A549 treated with RU486 at 1 μM for 4 hours (cell line): ENCODE results near the gene PRSS21. TPM values are rescaled to one million over a fixed set of nuclear protein-coding genes. Genes with fewer than 3 reads are reported as not detected.

ENCODE experiments used
- total RNA-seq: library from RNA; stranded (reverse); fragments of 200-300 nt; extraction: Qiagen RNA extraction; gene quantifications from 5 replicates; pipeline ENCODE4 v1.2.3, GENCODE V29; 2022; ENCODE audit warnings: low read depth

PRSS21 gene, protein sequence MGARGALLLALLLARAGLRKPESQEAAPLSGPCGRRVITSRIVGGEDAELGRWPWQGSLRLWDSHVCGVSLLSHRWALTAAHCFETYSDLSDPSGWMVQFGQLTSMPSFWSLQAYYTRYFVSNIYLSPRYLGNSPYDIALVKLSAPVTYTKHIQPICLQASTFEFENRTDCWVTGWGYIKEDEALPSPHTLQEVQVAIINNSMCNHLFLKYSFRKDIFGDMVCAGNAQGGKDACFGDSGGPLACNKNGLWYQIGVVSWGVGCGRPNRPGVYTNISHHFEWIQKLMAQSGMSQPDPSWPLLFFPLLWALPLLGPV
- total RNA-seq, result 0.21 to 0.30 TPM in 2 of 5 replicates, not detected in the others

DNA sequence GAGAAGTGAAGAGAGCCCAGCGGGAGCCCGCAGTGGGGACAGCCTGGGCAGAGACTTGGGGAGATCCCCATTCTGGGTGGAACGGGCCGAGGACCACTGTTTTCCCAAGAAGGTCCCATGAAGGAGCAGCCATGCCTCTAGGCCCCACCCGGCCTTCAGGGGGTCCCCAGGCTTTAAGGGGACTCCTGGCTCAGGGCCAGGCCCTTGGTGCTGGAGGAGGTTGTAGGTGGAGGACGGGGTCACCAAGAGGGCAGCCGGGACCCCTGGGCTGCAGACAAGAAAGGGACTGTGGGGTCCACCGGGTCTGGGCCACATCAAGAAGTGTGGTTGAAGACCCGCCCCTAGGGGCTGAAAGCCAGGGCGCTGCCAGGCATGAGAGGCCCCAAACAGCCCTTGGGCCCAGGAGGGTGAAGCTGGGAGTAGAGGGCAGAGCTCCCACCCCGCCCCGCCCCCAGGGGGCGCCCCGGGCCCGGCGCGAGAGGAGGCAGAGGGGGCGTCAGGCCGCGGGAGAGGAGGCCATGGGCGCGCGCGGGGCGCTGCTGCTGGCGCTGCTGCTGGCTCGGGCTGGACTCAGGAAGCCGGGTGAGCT lies at the start of gene PRSS21:
TSS of gene PRSS21 (plus strand) at position 487 of the 589 bp plus-strand sequence. CDS start at position 519, 32 bp downstream.

DNA sequence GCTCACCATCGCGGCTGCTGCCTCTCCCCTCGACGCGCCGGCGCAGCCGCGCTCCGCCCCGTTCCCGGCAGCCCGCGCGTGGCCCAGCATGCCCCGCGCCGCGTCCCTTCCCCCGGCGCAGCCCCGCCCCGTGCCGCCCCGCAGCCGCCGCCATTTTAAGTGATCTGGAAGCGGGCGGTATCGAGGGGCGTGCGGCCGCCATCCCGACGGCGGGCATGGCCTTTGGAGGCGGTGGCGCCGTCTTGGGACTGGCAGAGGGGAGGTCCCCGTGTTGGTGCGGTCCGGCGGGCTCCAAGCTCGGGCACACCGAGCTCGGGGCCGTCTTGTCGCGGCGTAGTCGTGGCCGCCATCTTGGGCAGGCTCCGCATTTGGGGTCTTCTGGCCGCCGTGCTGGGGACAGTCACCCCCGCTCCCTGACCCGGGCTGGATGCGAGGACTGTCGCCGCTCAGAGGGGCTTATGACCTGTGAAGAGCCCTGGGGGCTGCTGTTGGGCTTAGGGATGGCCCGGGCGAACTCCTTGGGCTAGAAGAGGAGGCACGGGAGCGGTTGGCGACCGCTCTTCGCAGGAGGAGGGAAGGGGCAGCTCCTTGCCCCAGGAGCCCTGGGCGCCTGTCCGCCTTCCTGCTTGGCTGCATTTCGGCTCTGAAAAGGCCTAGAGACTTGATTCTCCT lies 39.7 kb upstream of the PRSS21 start, which contains the start of gene ELOB:
TSS of gene ELOB (minus strand) at position 50 of the 672 bp plus-strand sequence. CDS start at position 9, 41 bp downstream.

DNA sequence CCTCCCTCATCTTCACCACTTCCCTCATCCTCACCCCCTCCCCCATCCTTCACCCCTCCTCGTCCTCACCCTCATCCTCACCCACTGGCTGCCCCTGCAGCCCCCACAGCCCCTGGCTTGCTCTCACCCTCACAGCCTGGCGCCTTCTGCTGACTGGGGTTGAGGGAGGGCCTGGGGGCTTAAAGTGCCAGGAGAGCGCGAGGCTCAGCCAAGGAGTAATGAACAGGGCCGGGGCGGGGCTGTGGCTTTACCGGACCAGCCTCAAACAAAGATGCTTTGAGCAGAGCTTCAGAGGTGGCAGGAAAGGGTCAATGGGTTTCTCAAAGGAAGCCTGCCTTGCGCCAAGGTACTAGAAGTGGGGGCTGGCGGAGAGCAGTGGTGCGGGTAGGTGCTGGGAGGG lies 29.6 kb upstream of the PRSS21 start, which contains the start of gene PRSS33:
TSS of gene PRSS33 (minus strand) at position 155 of the 400 bp plus-strand sequence. CDS start 1,013 bp downstream, outside the sequence.

DNA sequence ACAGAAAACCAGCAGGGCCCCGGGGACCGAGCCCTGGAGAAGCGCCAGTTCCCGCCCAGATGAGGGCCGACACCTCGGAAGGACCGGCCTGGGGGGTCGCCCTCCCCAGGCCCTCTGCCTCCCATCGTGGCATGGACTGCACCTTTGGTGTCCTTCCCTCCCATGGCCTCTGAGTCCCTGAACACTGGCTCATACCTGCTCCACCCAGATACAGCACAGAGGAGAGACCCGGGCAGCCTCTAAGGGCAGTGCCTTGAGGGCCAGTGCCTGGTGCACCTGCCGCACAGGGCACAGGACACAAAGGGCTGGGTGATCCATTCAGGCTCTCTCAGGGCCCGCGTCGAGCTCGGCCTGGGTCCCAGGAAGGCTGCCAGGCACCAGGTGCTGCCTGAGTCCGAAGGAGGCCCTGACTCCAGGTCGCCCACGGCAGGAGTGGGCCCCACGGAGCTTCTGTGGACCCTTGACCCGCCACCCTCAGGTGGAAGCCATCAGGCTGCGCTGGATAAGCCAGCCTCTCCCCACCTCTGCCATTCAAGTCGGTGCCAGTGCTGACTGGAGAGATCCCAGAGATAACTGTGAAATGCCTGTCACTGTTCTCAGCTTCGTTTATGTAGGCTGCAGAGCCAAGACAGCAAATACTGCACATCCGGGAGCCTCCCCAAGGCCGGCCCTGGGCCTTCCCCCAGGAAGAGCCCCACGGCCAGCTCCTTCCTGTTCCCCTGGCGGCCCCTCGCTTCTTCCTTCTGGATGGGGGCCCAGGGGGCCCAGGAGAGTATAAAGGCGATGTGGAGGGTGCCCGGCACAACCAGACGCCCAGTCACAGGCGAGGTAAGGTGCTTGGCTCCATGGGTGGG lies 12.7 kb downstream of the PRSS21 start, which contains the start of gene ZG16B:
TSS of gene ZG16B (plus strand) at position 803 of the 854 bp plus-strand sequence. CDS start 139 bp downstream, outside the sequence.

DNA sequence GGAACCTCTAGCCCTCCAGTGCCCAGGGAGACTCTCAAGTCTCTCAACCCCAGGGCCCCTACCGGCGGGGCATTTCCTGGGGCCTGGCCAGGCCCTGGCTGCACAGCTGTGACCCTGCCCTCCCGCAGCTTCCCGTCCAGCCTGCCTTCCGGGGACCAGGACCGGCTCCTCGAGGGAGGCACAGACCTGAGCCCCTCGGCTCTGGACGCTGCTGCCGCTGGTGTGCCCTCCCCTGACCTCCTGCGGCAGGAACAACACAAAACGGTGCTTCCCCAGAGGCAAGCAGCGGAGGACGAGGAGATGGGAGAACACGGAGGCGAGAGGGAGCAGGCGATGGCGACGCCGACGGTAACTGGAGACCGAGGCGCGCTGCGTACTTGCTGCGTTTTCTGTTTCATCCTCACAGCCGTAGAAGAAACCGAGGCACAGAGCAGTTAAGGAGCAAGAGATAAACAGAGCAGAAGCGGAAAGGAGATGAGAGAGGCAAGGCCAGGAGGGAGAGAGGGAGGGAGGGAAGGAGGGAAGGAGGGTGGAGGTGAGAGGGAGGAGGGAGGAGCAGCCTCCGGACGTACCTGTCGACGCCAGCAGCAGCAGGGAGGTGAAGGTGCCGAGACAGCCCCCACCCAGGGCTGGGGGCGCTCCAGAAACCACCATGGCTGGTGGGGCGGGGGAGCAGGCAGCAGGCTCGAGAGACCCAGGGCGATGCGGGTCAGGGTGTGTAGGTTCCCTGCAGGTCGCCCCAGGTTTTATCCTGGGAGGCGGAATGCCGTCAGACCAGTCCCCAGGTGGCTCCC lies 40.6 kb downstream of the PRSS21 start, which contains the start of gene PRSS22:
TSS of gene PRSS22 (minus strand) at position 720 of the 794 bp plus-strand sequence. CDS start at position 654, 66 bp downstream.

Other genes starting within 250 kb of the PRSS21 start
- 35.2 to 46.3 TPM (median 45.8 TPM) in 5 replicates for gene KCTD5, start 134.7 kb upstream of the PRSS21 start, total RNA-seq
- 0.77 to 1.8 TPM (median 1.5 TPM) in 5 replicates for gene PRSS27, start 97.0 kb upstream of the PRSS21 start, total RNA-seq
- 279 to 431 TPM (median 392 TPM) in 5 replicates for gene SRRM2, start 64.6 kb upstream of the PRSS21 start, total RNA-seq
- 436 to 538 TPM (median 483 TPM) in 5 replicates for gene ELOB, start 40.0 kb upstream of the PRSS21 start, total RNA-seq
- gene PRSS33, start 29.7 kb upstream of the PRSS21 start, total RNA-seq, result 0.09 TPM in 1 of 5 replicates, not detected in the others
- gene PRSS41, start 18.8 kb upstream of the PRSS21 start, total RNA-seq, result not detected in 5 replicates
- gene ZG16B, start 13.1 kb downstream of the PRSS21 start, total RNA-seq, result 0.73 to 1.3 TPM (median 0.93 TPM) in 5 replicates
- gene PRSS22, start 40.9 kb downstream of the PRSS21 start, total RNA-seq, result 1.6 to 3.1 TPM (median 2.2 TPM) in 5 replicates
- gene FLYWCH2, start 66.0 kb downstream of the PRSS21 start, total RNA-seq, result 45.9 to 60.3 TPM (median 51.6 TPM) in 5 replicates
- 19.5 to 28.3 TPM (median 27.5 TPM) in 5 replicates for gene FLYWCH1, start 94.7 kb downstream of the PRSS21 start, total RNA-seq
- gene KREMEN2, start 147.0 kb downstream of the PRSS21 start, total RNA-seq, result 1.3 to 2.4 TPM (median 2.3 TPM) in 5 replicates
- 28.8 to 45.8 TPM (median 37.2 TPM) in 5 replicates for gene PAQR4, start 152.1 kb downstream of the PRSS21 start, total RNA-seq
- 57.5 to 96.6 TPM (median 92.5 TPM) in 5 replicates for gene PKMYT1, start 163.2 kb downstream of the PRSS21 start, total RNA-seq
- 0.30 to 0.55 TPM (median 0.50 TPM) in 5 replicates for gene CLDN9, start 195.7 kb downstream of the PRSS21 start, total RNA-seq
- gene CLDN6, start 200.9 kb downstream of the PRSS21 start, total RNA-seq, result 0.19 to 0.74 TPM (median 0.34 TPM) in 5 replicates
- gene TNFRSF12A, start 203.1 kb downstream of the PRSS21 start, total RNA-seq, result 477 to 677 TPM (median 627 TPM) in 5 replicates
- gene HCFC1R1, start 206.7 kb downstream of the PRSS21 start, total RNA-seq, result 216 to 280 TPM (median 222 TPM) in 5 replicates
- 21.6 to 33.9 TPM (median 32.7 TPM) in 5 replicates for gene THOC6, start 206.8 kb downstream of the PRSS21 start, total RNA-seq
- not detected in 5 replicates for gene BICDL2, start 219.7 kb downstream of the PRSS21 start, total RNA-seq
- 0.49 to 1.0 TPM (median 0.79 TPM) in 5 replicates for gene MMP25, start 229.3 kb downstream of the PRSS21 start, total RNA-seq
- gene IL32, start 248.4 kb downstream of the PRSS21 start, total RNA-seq, result 23.0 to 38.0 TPM (median 28.2 TPM) in 5 replicates